Ovary (tissue), 9 donors: ENCODE results near the gene N4BP2L2. TPM values are rescaled to one million over a fixed set of nuclear protein-coding genes. Genes with fewer than 3 reads are reported as not detected.

Source experiments
- DNase-seq, 5 donors: peaks; one replicate each; pipeline ENCODE4 v3.0.0-alpha.2; 2019 to 2020
- H3K27ac ChIP-seq, 2 donors: fragments of 200-600 bp; one replicate each; pipeline versions ENCODE4 v1.5.1 to v1.8.0; 2019 to 2022
- H3K27me3 ChIP-seq: fragments of 200-600 bp; one replicate; pipeline ENCODE4 v1.8.0; 2022
- H3K36me3 ChIP-seq: fragments of 200-600 bp; sonication (generic); one replicate; pipeline ENCODE4 v1.5.1; 2019
- H3K4me1 ChIP-seq: one replicate; pipeline ENCODE4 v1.8.1; 2013; ENCODE audit warnings: mild to moderate bottlenecking, moderate library complexity; ENCODE audit not compliant: insufficient read depth
- H3K4me3 ChIP-seq: fragments of 200-600 bp; sonication (generic); one replicate; pipeline ENCODE4 v1.5.1; 2017
- H3K9me3 ChIP-seq, 2 donors: fragments of 200-600 bp in 1 of 2; sonication (generic) in 1 of 2; one replicate each; pipeline versions ENCODE4 v1.5.1 to v1.8.1; 2013 to 2019; ENCODE audit warnings: mild to moderate bottlenecking in 1 of 2, moderate library complexity in 1 of 2
- EP300 ChIP-seq: sonication (generic); formaldehyde crosslinking; IDR thresholded peaks from one replicate; pipeline ENCODE4 v1.6.1; 2017; ENCODE audit warnings: antibody characterized with exemption
- POLR2A ChIP-seq: fragments of 450-650 bp; IDR thresholded peaks from one replicate; pipeline ENCODE4 v1.6.1; 2017; ENCODE audit warnings: antibody characterized with exemption, mild to moderate bottlenecking, moderate library complexity
- WGBS, 3 donors: extraction: QIAGEN DNeasy Blood & Tissue Kit in 1 of 3; methylation state at CpG; one replicate each; pipeline versions ENCODE4 v1.1.5 to v1.1.7; 2013 to 2017; 5-methylcytosine and 5-hydroxymethylcytosine counted together
- intact Hi-C, 4 donors: fragments of 100-400 bp; cut with DNase I; formaldehyde crosslinking; loops; one replicate each; pipeline versions ENCODE4 v1.11.0 to v1.15.1; 2022 to 2023
- polyA plus RNA-seq, 2 donors: library from polyadenylated mRNA; stranded (reverse); fragments of 200-250 nt in 1 of 2; fragments of 350-450 nt in 1 of 2; fragmentation: Illumina TruSeq in 1 of 2; extraction: RNeasy Lipid Tissue Mini Kit (QIAGEN cat#74804) in 1 of 2; gene quantifications; one replicate each; pipeline ENCODE4 v1.2.3, GENCODE V29; 2013 to 2014
- total RNA-seq, 7 donors: library from RNA; depleted of rRNA in 2 of 7; stranded (reverse); fragments of >200 nt in 2 of 7; fragmentation: NEBNext Ultra II Directional in 3 of 7; extraction: Animal tissue kit (Norgen Biotek cat#: 25700) in 3 of 7; gene quantifications; one replicate each; pipeline versions ENCODE4 v1.1.0 to v1.2.4, GENCODE V29; 2016 to 2023
- TF ChIP-seq, protein P1 (sequence below), 3 donors: fragments of 450-650 bp in 2 of 3; fragments of 200-600 bp in 1 of 3; IDR thresholded peaks; one replicate each; pipeline versions ENCODE4 v1.5.1 to v1.8.0; 2016 to 2022; ENCODE audit warnings: antibody characterized with exemption in 3 of 3, mild to moderate bottlenecking in 1 of 3
- donor health status: DM: no; HTN: no; CAD: no; lungs with moderate emphysema.
- donor health status: DM: no; HTN: no; CAD: no.
- donor health status: Bipolar disorder and iron deficiency.
- donor health status: DM: yes; HTN: yes; CAD: no.
- donor health status: DM: no; HTN: no; CAD: no.
- donor health status: DM: yes; HTN: yes; CAD: no.

The N4BP2L2 gene
- total and polyA plus RNA-seq, 9 donors = 67.8 to 220 (median 168) TPM

- no peak for DNase-seq
- Histone ChIP-seq H3K4me1 (peaks cover 1% of the 10 kb centered on the region), H3K9me3 (no peaks in the 10 kb centered on the region), H3K36me3 (no peaks in the 10 kb centered on the region), H3K4me3 (no peak overlapping the region), H3K27me3 (no peaks in the 10 kb centered on the region), H3K27ac (no peak overlapping the region)
- TF ChIP-seq POLR2A = no peak
- intact Hi-C loops = no loop called here
- 33 to 85% (median 37%) methylated on average over 1 of the region's 1 CpG for WGBS, 3 donors
Measured at GRCh38 chr13:32525766-32526165, 12.8 kb downstream of the N4BP2L2 start.

DNA sequence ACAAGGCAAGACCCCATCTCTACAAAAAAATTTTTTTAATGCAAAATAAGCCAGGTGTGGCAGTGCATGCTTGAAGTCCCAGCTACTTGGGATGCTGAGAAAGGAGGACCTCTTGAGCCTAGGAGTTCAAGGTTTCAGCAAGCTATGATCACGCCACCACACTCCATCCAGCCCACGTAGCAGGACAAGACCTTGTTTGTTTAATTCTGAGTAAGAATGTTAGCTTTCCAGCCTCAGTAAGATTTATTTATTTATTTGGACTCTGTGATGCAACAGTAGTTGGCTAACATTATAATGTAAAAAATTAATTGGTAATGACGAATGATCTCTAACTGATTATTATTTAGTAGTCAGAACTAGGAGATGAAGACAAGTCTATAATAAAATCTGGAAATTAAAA, 23.3 kb downstream of the N4BP2L2 start:
- Histone ChIP-seq H3K27ac (no peak overlapping the region), H3K9me3 (no peaks in the 10 kb centered on the region), H3K27me3 (no peaks in the 10 kb centered on the region), H3K36me3 (no peaks in the 10 kb centered on the region), H3K4me3 (no peak overlapping the region), H3K4me1 (no peaks in the 10 kb centered on the region)
- no peak for DNase-seq
- WGBS, 3 donors = 84 to 94% (median 89%) methylated on average over 3 of the region's 3 CpGs
- intact Hi-C loops = no loop called here
- no peak for TF ChIP-seq EP300
- TF ChIP-seq, protein P1, sequence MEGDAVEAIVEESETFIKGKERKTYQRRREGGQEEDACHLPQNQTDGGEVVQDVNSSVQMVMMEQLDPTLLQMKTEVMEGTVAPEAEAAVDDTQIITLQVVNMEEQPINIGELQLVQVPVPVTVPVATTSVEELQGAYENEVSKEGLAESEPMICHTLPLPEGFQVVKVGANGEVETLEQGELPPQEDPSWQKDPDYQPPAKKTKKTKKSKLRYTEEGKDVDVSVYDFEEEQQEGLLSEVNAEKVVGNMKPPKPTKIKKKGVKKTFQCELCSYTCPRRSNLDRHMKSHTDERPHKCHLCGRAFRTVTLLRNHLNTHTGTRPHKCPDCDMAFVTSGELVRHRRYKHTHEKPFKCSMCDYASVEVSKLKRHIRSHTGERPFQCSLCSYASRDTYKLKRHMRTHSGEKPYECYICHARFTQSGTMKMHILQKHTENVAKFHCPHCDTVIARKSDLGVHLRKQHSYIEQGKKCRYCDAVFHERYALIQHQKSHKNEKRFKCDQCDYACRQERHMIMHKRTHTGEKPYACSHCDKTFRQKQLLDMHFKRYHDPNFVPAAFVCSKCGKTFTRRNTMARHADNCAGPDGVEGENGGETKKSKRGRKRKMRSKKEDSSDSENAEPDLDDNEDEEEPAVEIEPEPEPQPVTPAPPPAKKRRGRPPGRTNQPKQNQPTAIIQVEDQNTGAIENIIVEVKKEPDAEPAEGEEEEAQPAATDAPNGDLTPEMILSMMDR (IDR thresholded peaks at IDR 0.05) = no peak
- no peak for TF ChIP-seq POLR2A

DNA sequence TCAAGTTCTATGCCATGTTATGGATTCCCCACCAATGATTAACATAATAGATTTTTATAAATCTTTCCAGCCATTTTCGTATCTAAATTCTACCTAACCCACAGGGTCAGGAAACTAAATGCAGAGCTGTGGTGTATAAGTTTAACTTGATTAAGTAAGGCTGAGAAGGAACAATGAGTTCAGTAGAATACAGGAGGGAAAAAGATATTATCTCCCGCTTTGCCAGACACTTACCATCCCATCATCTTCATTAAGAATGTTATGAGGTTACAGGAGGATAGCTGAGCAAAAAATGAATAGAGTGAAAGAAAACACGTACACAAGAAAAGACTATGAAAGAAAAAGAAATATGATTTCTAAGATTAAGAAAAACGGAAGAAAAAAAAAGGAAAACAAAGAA, 27.1 kb downstream of the N4BP2L2 start:
- H3K4me3 ChIP-seq = no peak overlapping the region
- no peaks in the 10 kb centered on the region for H3K9me3 ChIP-seq
- H3K27ac ChIP-seq = no peak overlapping the region
- H3K36me3 ChIP-seq = no peaks in the 10 kb centered on the region
- TF ChIP-seq EP300 = no peak
- no peak for TF ChIP-seq POLR2A
- TF ChIP-seq, protein P1 (IDR thresholded peaks at IDR 0.05) = no peak
- H3K27me3 ChIP-seq = no peaks in the 10 kb centered on the region
- no peak for DNase-seq
- intact Hi-C loops = no loop called here
- no peaks in the 10 kb centered on the region for H3K4me1 ChIP-seq
- 89 to 90% (median 90%) methylated on average over 4 of the region's 4 CpGs for WGBS, 3 donors

- Histone ChIP-seq H3K4me1 (peaks cover 2% of the 10 kb centered on the region), H3K36me3 (no peaks in the 10 kb centered on the region), H3K27ac (peak overlapping the region in 1 of 2 donors; percentile 68), H3K9me3 (no peaks in the 10 kb centered on the region), H3K4me3 (no peak overlapping the region), H3K27me3 (no peaks in the 10 kb centered on the region)
- no peak for TF ChIP-seq EP300
- no peak for TF ChIP-seq POLR2A
- intact Hi-C loops = no loop called here
- DNase-seq = no peak
- WGBS, 3 donors = 95 to 99% (median 98%) methylated on average over 2 of the region's 2 CpGs
Measured at GRCh38 chr13:32504876-32505275, 33.7 kb downstream of the N4BP2L2 start.

DNA sequence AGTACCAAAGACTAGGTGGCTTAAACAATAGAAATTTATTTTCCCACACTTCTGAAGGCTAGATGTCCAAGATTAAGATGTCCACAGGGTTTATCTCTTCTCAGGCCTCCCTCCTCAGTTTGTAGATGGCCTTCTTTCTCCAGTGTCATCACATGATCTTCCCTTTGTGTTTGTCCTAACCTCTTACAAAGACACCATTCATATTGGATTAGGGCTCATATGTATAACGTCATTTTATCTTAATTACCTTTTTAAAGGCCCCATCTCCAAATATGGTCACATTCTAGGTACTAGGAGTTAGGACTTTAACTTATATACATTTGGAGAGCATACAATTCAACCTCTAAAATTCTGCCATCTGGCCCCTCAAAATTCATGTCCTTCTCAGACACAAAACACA, 34.3 kb downstream of the N4BP2L2 start:
- 4 to 13% (median 13%) methylated on average over 1 of the region's 1 CpG for WGBS, 3 donors
- intact Hi-C loops = no loop called here

More for the DNA sequence above, 34.3 kb downstream of the N4BP2L2 start:
- no peaks in the 10 kb centered on the region for H3K27me3 ChIP-seq
- H3K4me1 ChIP-seq = peaks cover 2% of the 10 kb centered on the region
- no peaks in the 10 kb centered on the region for H3K36me3 ChIP-seq
- no peak overlapping the region for H3K4me3 ChIP-seq
- H3K27ac ChIP-seq = peak overlapping the region; percentile 16 to 68
- TF ChIP-seq EP300 (no peak), POLR2A (no peak)
- TF ChIP-seq, protein P1 (IDR thresholded peaks at IDR 0.05) = no peak
- H3K9me3 ChIP-seq = no peaks in the 10 kb centered on the region
- DNase-seq = no peak
